HepG2 (cell line): ENCODE measurements around the gene CCK. TPM values are rescaled to one million over a fixed set of nuclear protein-coding genes. Genes with fewer than 3 reads are reported as not detected.
"Not testable (repeated sequence)": the region's sequence is repeated elsewhere in the genome, so short reads cannot be mapped to it uniquely, and the experiment has no call there.

Experiments used
- ATAC-seq: fragments of 200-7000 bp; cut with Tn5 transposase; 3 replicates; pipeline ENCODE4 v1.9.1; 2020; ENCODE audit warnings: mild to moderate bottlenecking, moderate library complexity
- BruUV-seq: library from RNA; stranded (reverse); fragments of 400-500 nt; replicated peaks from 2 replicates; lab custom pipeline; 2021; lab: Mats Ljungman, UMichigan
- CTCF ChIA-PET: fragments of 300-600 bp; formaldehyde crosslinking; extraction: SDS; loops from one replicate; lab custom pipeline; 2021; ENCODE audit warnings: low total read pairs, inconsistent platforms, low intra/inter-chr PET ratio; lab: Yijun Ruan, JAX
- POLR2A ChIA-PET: fragments of 350-600 bp; sonication (Branson Sonifier 250); formaldehyde crosslinking; loops from one replicate; lab custom pipeline; 2020; ENCODE audit warnings: antibody characterized with exemption, inconsistent platforms; lab: Yijun Ruan, JAX
- DNase-seq: peaks from one replicate; pipeline ENCODE4 v3.0.0-alpha.2; 2015; ENCODE audit warnings: low spot score
- FAIRE-seq: peaks from 3 replicates; lab custom pipeline; 2011; peaks lifted over from hg19 to GRCh38; lab: Jason Lieb, UNC
- H2AFZ ChIP-seq: one replicate; pipeline ENCODE4 v1.6.1; 2011; ENCODE audit warnings: low read length, inconsistent platforms
- H3K27ac ChIP-seq: fragments of 300-600 bp; 3 replicates; pipeline ENCODE4 v1.8.0; 2011; ENCODE audit warnings: mixed run types, mild to moderate bottlenecking, mixed read lengths, low read length, inconsistent platforms; ENCODE audit not compliant: insufficient read depth; ENCODE audit errors: extremely low read length
- H3K27me3 ChIP-seq, 2 experiments: fragments of 200-600 bp in 1 of 2; 2 replicates in 1 of 2; 3 replicates in 1 of 2; pipeline versions ENCODE4 v1.6.0 to v1.8.0; 2011; ENCODE audit warnings: low read length in 2 of 2, mild to moderate bottlenecking in 2 of 2, moderate library complexity in 2 of 2, inconsistent platforms in 1 of 2; ENCODE audit not compliant: insufficient read depth in 2 of 2, control insufficient read depth in 1 of 2
- H3K36me3 ChIP-seq, 2 experiments: fragments of 200-600 bp in 1 of 2; replicated peaks in 1 of 2; 2 replicates in 1 of 2; 3 replicates in 1 of 2; pipeline versions ENCODE4 v1.5.1 to v1.8.0; 2011; ENCODE audit warnings: low read length in 2 of 2, inconsistent platforms in 1 of 2; ENCODE audit not compliant: insufficient read depth in 2 of 2, control insufficient read depth in 1 of 2
- H3K4me1 ChIP-seq: 2 replicates; pipeline ENCODE4 v1.5.1; 2012; ENCODE audit warnings: low read length, inconsistent platforms; ENCODE audit not compliant: insufficient read depth
- H3K4me2 ChIP-seq: 2 replicates; pipeline ENCODE4 v1.6.0; 2011; ENCODE audit warnings: low read depth, low read length, inconsistent platforms
- H3K4me3 ChIP-seq, 3 experiments: fragments of 200-600 bp in 1 of 3; sonication (generic), shearing (Covaris generic) in 1 of 3; replicated peaks in 1 of 3; 2 replicates each; pipeline ENCODE4 v1.5.1; 2011 to 2016; ENCODE audit warnings: low read length in 3 of 3, inconsistent platforms in 2 of 3, low read depth in 2 of 3, mild to moderate bottlenecking in 2 of 3, control low read depth in 1 of 3, mixed read lengths in 1 of 3; ENCODE audit not compliant: insufficient read depth in 1 of 3
- H3K79me2 ChIP-seq: one replicate; pipeline ENCODE4 v1.6.1; 2011; ENCODE audit warnings: low read length, inconsistent platforms; ENCODE audit not compliant: insufficient read depth
- H3K9ac ChIP-seq: 2 replicates; pipeline ENCODE4 v1.6.0; 2011; ENCODE audit warnings: mild to moderate bottlenecking, low read depth, low read length, inconsistent platforms; ENCODE audit not compliant: insufficient read depth
- H3K9me3 ChIP-seq: 2 replicates; pipeline ENCODE4 v1.5.1; 2012; ENCODE audit warnings: mild to moderate bottlenecking, low read length
- H4K20me1 ChIP-seq: 2 replicates; pipeline ENCODE4 v1.6.0; 2011; ENCODE audit warnings: inconsistent platforms, mild to moderate bottlenecking, low read length, moderate library complexity; ENCODE audit not compliant: insufficient read depth
- FOXA1 ChIP-seq, 2 experiments: fragments of 450-650 bp in 1 of 2; sonication (generic) in 1 of 2; formaldehyde crosslinking in 1 of 2; IDR thresholded peaks; 2 replicates each; pipeline versions ENCODE4 v1.4.0 to v1.6.1; 2016 to 2020; ENCODE audit warnings: missing genetic modification reagents in 1 of 2
- FOXA3 ChIP-seq: IDR thresholded peaks from 2 replicates; pipeline ENCODE4 v1.6.1; 2016; ENCODE audit warnings: missing genetic modification reagents, missing compliant biosample characterization
- FOXP1 ChIP-seq, 2 experiments: fragments of 450-650 bp in 1 of 2; IDR thresholded peaks; 2 replicates each; pipeline ENCODE4 v1.6.1; 2017 to 2018; ENCODE audit warnings: antibody characterized with exemption in 1 of 2
- REPIN1 ChIP-seq: sonication (generic); formaldehyde crosslinking; IDR thresholded peaks from 2 replicates; pipeline ENCODE4 v1.8.0; 2022; ENCODE audit warnings: missing genetic modification reagents, low read depth, mild to moderate bottlenecking, borderline replicate concordance
- SALL1 ChIP-seq: sonication (generic); formaldehyde crosslinking; IDR thresholded peaks from 2 replicates; pipeline ENCODE4 v1.8.0; 2022; ENCODE audit warnings: mild to moderate bottlenecking, missing genetic modification reagents
- SAP130 ChIP-seq: IDR thresholded peaks from 2 replicates; pipeline ENCODE4 v1.6.1; 2016; ENCODE audit warnings: low read depth
- SOX6 ChIP-seq, 2 experiments: fragments of 450-650 bp in 1 of 2; sonication (generic) in 1 of 2; formaldehyde crosslinking in 1 of 2; IDR thresholded peaks; 2 replicates each; pipeline versions ENCODE4 v1.4.0 to v1.6.1; 2017 to 2020; ENCODE audit warnings: antibody characterized with exemption in 1 of 2, mild to moderate bottlenecking in 1 of 2, missing genetic modification reagents in 1 of 2
- SP5 ChIP-seq: IDR thresholded peaks from 2 replicates; pipeline ENCODE4 v1.6.1; 2016; ENCODE audit warnings: low read depth, borderline replicate concordance
- ZMYM4 ChIP-seq: sonication (generic); formaldehyde crosslinking; IDR thresholded peaks from 2 replicates; pipeline ENCODE4 v1.8.1; 2023; ENCODE audit warnings: mild to moderate bottlenecking, missing genetic modification reagents
- ZNF292 ChIP-seq: sonication (generic); formaldehyde crosslinking; IDR thresholded peaks from 2 replicates; pipeline ENCODE4 v1.8.1; 2022; ENCODE audit warnings: mild to moderate bottlenecking, low read depth, missing genetic modification reagents, borderline replicate concordance
- ZNF614 ChIP-seq: IDR thresholded peaks from 2 replicates; pipeline ENCODE4 v1.6.1; 2018; ENCODE audit warnings: missing biosample characterization, missing genetic modification reagents, inconsistent platforms, borderline replicate concordance
- WGBS: methylation state at CpG from one replicate; pipeline ENCODE4 v1.1.6; 2017; ENCODE audit warnings: low lambda C conversion rate; 5-methylcytosine and 5-hydroxymethylcytosine counted together
- in situ Hi-C: cut with HindIII; loops from 2 replicates; pipeline ENCODE4 v1.10.0; 2017; ENCODE audit warnings: low pct_unique_long_range_greater_than_20kb; ENCODE audit not compliant: extremely low pct_ligation_motif_present
- intact Hi-C: fragments of 100-400 bp; cut with micrococcal nuclease; formaldehyde crosslinking; loops from one replicate; pipeline ENCODE4 v1.10.0; 2022; ENCODE audit not compliant: unreplicated experiment
- polyA plus RNA-seq, 8 experiments: library from polyadenylated mRNA; depleted of rRNA in 3 of 8; stranded (reverse) in 7 of 8; unstranded in 1 of 8; fragments of >200 nt; fragmentation: Illumina TruSeq in 4 of 8; extraction: Trizol in 4 of 8; gene quantifications; 2 replicates each; pipeline versions ENCODE4 v1.2.1 to v1.2.3, GENCODE V29; 2011 to 2016; ENCODE audit warnings: low read depth in 4 of 8, missing spikeins in 1 of 8, mixed read lengths in 1 of 8; ENCODE audit not compliant: insufficient read depth in 1 of 8
- total RNA-seq, 5 experiments: library from RNA; depleted of rRNA; stranded (reverse); fragments of >200 nt; fragmentation: Illumina TruSeq; extraction: Trizol; gene quantifications; 2 replicates each; pipeline ENCODE4 v1.2.3, GENCODE V29; 2016; ENCODE audit warnings: low read depth in 1 of 5
- TF ChIP-seq, protein P1 (sequence below): sonication (generic); formaldehyde crosslinking; IDR thresholded peaks from 2 replicates; pipeline ENCODE4 v1.4.0; 2020; ENCODE audit warnings: missing genetic modification reagents
- TF ChIP-seq, protein P2 (sequence below): sonication (generic); formaldehyde crosslinking; IDR thresholded peaks from 2 replicates; pipeline ENCODE4 v1.8.1; 2023; ENCODE audit warnings: mild to moderate bottlenecking, moderate library complexity, missing genetic modification reagents
- TF ChIP-seq, protein P3 (sequence below): sonication (generic); formaldehyde crosslinking; IDR thresholded peaks from 2 replicates; pipeline ENCODE4 v1.9.0; 2022; ENCODE audit warnings: low read depth, missing genetic modification reagents
- TF ChIP-seq, protein P4 (sequence below): sonication (generic); formaldehyde crosslinking; IDR thresholded peaks from 2 replicates; pipeline ENCODE4 v1.5.0; 2020; ENCODE audit warnings: mild to moderate bottlenecking, missing genetic modification reagents, moderate library complexity

Gene CCK
- total and polyA plus RNA-seq, 2 of the 13 experiments (the other 11 are each of a cell fraction or from before 2014, with no cell fraction given), result not detected

DNA sequence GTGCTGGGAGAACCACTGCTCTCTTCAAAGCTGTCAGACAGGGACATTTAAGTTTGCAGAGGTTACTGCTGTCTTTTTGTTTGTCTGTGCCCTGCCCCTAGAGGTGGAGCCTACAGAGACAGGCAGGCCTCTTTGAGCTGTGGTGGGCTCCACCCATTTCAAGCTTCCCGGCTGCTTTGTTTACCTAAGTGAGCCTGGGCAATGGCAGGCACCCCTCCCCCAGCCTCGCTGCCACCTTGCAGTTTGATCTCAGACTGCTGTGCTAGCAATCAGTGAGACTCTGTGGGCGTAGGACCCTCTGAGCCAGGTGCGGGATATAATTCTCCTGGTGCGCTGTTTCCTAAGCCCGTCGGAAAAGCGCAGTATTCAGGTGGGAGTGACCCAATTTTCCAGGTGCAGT, 21.4 kb upstream of the CCK start:
- H3K9me3 ChIP-seq; H3K27ac ChIP-seq; intact Hi-C loops; ATAC-seq; H3K9ac ChIP-seq; POLR2A ChIA-PET; DNase-seq; FAIRE-seq; H3K4me3 ChIP-seq; H2AFZ ChIP-seq; in situ Hi-C loops; H3K79me2 ChIP-seq; CTCF ChIA-PET; H4K20me1 ChIP-seq; BruUV-seq; H3K27me3 ChIP-seq; H3K36me3 ChIP-seq; TF ChIP-seq FOXA1, SOX6, FOXP1 (IDR thresholded peaks at IDR 0.05): not testable (repeated sequence)
- H3K4me1 ChIP-seq, result peaks cover 16% of the 10 kb centered on the region
- peak overlapping the region; percentile 46 for H3K4me2 ChIP-seq
- WGBS, result 10% methylated on average over 4 of the region's 8 CpGs
- TF ChIP-seq, protein P1, sequence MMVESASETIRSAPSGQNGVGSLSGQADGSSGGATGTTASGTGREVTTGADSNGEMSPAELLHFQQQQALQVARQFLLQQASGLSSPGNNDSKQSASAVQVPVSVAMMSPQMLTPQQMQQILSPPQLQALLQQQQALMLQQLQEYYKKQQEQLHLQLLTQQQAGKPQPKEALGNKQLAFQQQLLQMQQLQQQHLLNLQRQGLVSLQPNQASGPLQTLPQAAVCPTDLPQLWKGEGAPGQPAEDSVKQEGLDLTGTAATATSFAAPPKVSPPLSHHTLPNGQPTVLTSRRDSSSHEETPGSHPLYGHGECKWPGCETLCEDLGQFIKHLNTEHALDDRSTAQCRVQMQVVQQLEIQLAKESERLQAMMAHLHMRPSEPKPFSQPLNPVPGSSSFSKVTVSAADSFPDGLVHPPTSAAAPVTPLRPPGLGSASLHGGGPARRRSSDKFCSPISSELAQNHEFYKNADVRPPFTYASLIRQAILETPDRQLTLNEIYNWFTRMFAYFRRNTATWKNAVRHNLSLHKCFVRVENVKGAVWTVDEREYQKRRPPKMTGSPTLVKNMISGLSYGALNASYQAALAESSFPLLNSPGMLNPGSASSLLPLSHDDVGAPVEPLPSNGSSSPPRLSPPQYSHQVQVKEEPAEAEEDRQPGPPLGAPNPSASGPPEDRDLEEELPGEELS, result peak; percentile 62; the same call in 1 of the 2 replicates
- peak; percentile 38; the same call in 1 of the 2 replicates for TF ChIP-seq SAP130 (CRISPR knock-in tag)
- peak; percentile 60; the same call in 1 of the 2 replicates for TF ChIP-seq SP5
- peak; percentile 82 for TF ChIP-seq FOXA3
- 0 out of 2 replicates have a peak, but pooled peaks have one; percentile 46 for TF ChIP-seq ZNF292 (CRISPR knock-in tag)
- TF ChIP-seq ZNF614 (CRISPR knock-in tag), result 0 out of 2 replicates have a peak, but pooled peaks have one; percentile 23
- peak; percentile 86 for TF ChIP-seq FOXA1 (CRISPR knock-in tag; IDR thresholded peaks at IDR 0.05)
- TF ChIP-seq SOX6 (CRISPR knock-in tag; IDR thresholded peaks at IDR 0.05), result peak; percentile 46
- TF ChIP-seq, protein P2, sequence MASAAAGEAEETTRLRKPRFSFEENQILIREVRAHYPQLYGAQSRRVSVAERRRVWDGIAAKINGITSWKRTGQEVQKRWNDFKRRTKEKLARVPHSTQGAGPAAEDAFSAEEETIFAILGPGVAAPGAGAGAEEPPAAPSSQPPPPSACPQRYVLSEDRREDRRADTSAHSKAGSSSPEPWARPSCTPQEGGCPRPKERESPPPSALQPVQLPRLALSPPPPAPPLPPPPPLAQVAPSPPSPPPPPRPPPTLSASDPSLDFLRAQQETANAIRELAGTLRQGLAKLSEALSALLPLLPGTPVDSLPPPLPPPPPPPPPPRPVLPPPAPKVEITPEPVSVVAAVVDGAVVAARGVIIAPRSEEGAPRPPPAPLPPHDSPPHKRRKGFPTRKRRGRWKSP (CRISPR knock-in tag), result 0 out of 2 replicates have a peak, but pooled peaks have one; percentile 43
- peak; percentile 50 for TF ChIP-seq SALL1 (CRISPR knock-in tag)
- 0 out of 2 replicates have a peak, but pooled peaks have one; percentile 8 for TF ChIP-seq FOXP1 (CRISPR knock-in tag; IDR thresholded peaks at IDR 0.05)
- TF ChIP-seq, protein P3, sequence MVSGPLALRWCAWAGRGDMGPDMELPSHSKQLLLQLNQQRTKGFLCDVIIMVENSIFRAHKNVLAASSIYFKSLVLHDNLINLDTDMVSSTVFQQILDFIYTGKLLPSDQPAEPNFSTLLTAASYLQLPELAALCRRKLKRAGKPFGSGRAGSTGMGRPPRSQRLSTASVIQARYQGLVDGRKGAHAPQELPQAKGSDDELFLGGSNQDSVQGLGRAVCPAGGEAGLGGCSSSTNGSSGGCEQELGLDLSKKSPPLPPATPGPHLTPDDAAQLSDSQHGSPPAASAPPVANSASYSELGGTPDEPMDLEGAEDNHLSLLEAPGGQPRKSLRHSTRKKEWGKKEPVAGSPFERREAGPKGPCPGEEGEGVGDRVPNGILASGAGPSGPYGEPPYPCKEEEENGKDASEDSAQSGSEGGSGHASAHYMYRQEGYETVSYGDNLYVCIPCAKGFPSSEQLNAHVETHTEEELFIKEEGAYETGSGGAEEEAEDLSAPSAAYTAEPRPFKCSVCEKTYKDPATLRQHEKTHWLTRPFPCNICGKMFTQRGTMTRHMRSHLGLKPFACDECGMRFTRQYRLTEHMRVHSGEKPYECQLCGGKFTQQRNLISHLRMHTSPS (CRISPR knock-in tag), result peak; percentile 52; the same call in 1 of the 2 replicates
- TF ChIP-seq, protein P4, sequence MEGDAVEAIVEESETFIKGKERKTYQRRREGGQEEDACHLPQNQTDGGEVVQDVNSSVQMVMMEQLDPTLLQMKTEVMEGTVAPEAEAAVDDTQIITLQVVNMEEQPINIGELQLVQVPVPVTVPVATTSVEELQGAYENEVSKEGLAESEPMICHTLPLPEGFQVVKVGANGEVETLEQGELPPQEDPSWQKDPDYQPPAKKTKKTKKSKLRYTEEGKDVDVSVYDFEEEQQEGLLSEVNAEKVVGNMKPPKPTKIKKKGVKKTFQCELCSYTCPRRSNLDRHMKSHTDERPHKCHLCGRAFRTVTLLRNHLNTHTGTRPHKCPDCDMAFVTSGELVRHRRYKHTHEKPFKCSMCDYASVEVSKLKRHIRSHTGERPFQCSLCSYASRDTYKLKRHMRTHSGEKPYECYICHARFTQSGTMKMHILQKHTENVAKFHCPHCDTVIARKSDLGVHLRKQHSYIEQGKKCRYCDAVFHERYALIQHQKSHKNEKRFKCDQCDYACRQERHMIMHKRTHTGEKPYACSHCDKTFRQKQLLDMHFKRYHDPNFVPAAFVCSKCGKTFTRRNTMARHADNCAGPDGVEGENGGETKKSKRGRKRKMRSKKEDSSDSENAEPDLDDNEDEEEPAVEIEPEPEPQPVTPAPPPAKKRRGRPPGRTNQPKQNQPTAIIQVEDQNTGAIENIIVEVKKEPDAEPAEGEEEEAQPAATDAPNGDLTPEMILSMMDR, result 0 out of 2 replicates have a peak, but pooled peaks have one; percentile 22
- TF ChIP-seq ZMYM4 (CRISPR knock-in tag), result peak; percentile 50; the same call in 1 of the 2 replicates
- 0 out of 2 replicates have a peak, but pooled peaks have one; percentile 33 for TF ChIP-seq REPIN1 (CRISPR knock-in tag)
